Islet precursor cell (in vitro differentiated cells): ENCODE data around the gene RTP5.
"Not testable (repeated sequence)": the region's sequence is repeated elsewhere in the genome, so short reads cannot be mapped to it uniquely, and the experiment has no call there.

ENCODE experiments used
- DNase-seq: peaks from one replicate; pipeline ENCODE4 v3.0.0-alpha.2; 2018

Gene RTP5

DNA sequence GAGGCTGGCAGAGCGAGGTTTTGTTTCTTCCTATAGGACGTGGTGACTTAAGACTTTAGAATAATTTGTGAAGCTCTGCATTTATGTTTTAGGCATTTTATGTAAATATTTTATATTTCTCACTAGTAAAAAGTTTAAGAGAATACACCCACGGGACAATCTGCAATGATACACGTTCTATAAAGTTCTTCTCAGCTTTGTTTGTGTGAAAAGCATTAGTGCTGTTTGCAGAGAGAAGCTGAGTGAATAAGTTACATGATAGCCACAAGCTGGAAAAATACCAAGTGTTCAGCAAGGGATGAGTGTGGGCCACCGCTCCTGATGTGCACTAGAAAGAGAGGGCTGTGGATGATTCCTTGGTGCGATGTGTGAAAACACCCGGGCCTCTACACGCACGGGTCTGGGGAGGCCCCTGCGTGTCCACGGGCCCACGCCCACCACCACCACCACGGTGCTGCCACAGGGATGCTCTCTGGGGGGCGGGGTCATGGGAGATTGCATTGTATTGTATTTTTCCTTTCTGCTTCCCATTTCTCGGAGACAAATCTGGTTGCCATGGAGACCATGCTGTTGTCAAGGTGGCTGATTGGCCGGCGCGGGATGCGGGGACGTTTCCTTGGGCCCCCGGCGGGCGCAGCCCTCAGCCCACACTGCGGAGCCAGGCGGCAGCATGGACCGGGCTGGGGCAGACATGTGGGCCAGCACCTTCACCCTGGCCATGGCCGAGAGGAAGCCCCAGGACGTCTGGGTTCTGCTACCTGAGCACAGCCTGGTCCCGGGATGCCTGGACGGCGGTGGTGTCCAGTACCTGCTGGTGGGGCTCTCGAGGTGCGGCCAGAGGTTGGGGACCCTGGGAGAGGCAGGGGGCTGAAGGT lies at the start of gene RTP5:
RTP5 (plus strand) TSS at position 643 of the 875 bp plus-strand sequence; CDS start at position 671, 28 bp downstream.
- DNase-seq = no peak

DNA sequence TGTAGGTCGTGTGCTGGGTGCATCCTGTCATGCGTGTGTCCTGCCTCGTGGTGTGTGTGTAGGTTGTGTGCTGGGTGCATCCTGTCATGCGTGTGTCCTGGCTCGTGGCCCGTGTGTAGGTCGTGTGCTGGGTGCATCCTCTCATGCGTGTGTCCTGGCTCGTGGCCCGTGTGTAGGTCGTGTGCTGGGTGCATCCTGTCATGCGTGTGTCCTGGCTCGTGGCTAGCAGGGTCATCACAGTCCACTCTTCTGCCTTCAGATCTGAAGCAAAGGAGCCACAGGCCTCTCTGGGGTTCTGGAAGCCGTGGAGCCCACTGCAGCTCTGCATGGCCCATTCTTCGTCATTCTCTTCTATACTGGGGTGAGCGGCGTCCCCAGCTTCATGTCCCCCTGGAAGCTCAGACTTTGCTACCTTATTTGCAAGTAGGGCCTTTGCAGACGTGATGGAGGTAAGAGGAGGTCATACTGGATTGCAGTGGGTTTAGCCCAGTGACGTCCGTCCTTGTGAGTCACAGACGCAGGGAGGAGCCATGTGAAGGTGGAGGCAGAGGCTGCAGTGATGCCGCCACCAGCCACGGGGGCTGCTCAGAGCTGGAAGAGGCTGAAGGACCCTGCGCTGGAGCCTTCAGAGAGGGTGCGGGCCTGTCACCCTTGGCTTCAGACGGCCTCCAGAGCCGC lies 49.4 kb upstream of the RTP5 start:
- DNase-seq = not testable (repeated sequence)

DNA sequence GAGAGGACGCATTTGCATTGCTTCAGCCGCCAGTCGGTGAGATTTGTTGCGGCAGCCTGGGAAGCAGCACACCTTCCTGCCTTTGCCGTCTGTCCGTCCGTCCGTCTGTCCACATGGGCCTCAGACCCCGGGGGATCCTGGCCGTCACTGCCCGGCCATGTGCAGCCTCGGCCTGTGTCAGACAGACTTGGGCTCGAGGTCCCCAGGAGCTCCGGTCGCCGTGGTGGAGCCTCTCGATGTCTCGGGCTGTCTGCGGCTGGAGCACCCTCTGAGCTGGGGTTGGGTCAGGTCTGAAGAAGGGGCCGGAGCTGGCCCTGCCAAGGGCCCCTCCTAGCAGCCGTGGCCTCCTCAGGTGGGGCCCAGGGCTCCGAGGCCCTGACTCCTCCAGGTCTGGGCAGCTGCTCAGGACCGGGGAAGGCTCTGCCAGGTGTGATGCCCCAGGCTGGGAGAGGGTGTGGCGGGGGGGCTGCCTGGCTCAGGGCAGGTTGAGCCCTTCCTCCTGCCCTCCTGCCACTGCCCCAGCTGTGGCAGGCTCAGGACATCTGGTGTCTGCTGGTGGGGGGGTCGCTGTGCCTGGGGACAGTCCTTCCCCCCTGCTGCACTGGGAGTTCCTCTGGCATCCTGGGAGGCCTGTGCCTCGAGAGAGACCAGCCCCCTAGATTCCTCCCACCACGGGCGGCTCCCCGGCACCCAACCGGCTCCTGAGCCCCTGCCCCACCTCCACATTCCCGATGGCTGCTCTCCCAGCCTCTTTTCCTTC lies 48.7 kb upstream of the RTP5 start:
- DNase-seq = peak; percentile 48

DNA sequence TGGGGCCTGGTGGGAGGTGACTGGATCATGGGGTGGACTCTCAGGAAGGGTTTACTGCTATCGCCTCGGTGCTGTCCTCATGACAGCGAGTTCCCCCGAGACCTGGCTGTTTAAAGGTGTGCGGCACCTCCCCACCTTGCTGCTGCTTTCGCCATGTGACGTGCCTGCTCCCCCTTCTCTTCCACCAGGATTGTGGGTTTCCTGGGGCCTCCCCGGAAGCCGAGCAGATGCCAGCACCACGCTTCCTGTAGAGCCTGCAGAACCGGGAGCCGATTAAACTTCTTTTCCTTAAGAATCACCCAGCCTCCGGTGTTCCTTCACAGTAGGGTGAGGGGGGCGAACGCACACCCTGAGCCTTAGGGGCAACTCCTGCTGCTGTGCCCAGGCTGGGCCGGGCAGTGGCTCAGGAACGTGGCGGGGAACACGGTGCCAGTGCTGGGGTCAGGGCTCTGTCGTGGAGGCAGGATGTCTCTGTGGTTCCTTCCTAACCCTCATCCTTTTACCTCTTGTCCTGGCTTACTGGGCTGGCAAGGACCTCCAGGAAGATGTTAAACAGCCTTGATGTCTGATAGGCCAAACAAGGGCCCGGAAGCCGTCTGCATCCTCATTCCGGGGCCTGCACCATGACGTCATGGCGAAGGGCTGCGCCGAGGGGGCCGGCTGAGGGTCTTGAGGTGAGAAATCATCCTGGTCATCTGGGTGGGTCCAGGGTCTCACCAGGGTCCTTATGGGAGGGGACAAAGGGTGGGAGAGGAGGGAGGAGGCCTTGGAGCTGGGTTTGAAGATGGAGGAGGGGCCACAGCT lies 47.9 kb upstream of the RTP5 start:
- peak; percentile 38 for DNase-seq

DNA sequence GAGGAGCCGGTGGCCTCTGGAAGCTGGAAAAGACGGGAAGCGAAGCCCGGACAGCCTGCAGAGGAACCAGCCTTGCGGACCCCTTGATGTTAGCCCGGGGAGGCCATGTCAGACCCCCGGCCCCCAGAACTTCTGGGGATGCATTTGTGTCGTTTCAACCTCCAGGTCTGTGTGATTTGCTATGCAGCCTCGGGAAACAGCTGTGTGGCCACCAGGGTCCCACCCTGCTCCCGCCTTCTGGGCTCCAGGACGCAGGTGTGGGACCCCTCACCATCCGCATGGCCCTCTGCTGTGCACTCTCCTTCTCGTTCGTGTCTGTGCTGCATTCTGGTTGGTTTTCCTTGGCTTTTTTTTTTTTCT lies 47.3 kb upstream of the RTP5 start:
- DNase-seq = peak; percentile 38

DNA sequence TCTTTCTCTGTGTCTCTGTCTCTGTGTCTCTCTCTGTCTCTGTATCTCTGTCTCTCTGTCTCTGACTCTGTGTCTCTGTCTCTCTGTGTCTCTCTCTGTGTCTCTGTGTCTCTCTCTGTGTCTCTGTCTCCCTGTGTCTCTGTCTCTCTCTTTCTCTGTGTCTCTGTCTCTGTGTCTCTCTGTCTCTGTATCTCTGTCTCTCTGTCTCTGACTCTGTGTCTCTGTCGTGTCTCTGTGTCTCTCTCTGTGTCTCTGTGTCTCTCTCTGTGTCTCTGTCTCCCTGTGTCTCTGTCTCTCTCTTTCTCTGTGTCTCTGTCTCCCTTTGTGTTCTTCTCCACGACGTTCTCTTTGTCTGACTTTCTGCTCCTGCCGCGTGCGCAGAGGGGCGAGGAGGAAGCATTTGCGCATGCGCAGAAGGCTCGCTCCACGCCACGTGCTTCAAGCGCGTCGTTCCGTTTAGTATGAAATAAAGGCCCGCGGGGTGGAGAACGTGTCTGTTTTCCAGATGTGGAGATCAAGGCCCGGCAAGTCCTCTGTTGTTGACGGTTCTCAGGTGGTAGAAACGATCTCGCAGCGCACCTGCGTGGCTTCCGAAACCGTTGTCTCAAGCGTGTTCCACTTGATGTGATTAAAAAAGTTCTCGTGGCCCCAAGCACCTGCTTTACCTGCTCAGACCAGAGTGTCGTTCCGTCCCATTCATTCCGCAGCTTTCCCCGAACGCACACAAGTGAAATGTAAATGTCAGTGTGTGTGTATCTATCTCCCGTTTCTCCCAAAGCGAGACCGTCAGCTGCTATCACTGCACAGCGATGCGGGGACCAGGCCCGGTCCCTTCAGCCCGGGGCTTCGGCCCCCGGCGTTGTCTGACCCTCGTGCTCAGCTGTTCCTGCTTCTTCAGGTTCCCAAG lies 45.7 kb upstream of the RTP5 start:
- DNase-seq = peak; percentile 37

DNA sequence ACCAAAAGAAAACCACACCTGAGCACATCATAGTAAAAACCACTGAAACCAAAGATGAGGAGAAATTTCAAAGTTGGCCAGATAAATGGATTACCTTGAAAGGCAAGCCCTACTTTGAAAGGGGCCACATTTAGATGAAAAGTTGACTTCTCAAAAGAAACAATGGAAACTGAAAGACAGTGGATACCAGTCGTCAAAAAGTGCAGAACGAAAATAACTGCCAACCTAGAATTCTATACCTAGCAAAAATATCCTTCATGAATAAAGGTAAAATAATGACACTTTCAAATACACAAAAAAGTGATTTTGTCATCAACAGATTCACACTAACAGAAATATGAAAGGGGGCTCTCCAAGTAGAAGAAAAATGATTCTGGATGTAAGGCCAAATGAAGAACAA lies 42.1 kb upstream of the RTP5 start:
- no peak for DNase-seq

DNA sequence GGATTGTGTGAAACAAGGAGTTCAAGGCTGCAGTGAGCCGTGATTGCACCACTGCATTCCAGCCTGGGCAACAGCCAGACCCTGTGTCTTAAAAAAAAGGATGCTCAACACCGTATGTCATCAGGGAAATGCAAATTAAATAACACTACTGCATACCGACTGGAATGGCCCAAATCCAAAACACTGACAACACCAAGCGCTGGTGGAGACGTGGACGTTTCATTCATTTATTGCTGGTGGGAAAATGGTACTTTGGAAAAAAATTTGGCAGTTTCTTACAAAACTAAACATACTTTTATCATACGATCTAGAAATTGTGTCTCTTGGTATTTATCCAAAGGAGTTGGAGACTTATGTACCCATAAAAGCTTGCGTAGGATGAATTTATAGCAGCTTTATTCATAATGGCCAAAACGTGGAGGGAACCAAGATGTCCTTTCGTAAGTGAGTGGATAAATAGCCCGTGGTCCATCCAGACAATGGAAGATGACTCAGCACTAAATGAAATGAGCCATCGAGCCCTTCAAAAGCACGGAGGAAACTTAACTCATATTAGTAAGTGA lies 36.3 kb upstream of the RTP5 start:
- DNase-seq = peak; percentile 30

DNA sequence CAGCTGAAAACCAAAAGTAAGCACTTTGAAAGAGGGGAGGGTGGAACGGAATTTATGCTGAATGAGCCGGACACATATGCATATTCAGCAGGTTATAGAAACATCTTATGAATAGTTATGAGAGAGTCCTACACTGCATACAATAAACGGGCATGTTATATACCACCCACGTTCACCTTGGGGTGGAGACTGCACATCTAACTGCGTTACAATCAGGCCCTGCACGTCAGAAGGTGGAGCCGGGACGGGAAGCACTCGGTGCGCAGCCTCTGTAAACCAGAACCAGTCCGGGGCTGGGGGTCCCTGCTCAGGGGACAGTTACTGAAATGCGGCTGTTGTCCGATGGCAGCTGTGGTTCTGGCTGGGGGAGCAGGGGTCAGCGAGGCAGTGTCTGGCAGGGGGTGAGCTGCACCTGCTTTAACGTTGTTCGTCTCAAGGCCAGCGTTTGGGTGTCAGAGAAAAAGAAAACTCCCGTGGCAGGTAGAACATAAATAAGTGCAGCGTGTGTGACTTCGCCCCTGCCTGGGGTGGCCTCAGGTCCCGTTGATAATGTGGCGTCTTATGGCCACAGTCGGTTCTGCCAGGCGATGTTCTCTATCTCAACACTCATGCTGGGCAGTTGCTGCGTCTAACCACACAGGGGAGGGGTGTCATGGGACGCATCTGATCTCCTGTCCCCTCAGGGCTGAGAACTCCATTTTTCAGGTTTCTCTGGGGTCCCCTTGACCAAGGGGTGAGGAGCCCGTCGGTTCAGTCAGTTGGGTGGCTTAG lies 35.6 kb upstream of the RTP5 start:
- DNase-seq = peak; percentile 22

DNA sequence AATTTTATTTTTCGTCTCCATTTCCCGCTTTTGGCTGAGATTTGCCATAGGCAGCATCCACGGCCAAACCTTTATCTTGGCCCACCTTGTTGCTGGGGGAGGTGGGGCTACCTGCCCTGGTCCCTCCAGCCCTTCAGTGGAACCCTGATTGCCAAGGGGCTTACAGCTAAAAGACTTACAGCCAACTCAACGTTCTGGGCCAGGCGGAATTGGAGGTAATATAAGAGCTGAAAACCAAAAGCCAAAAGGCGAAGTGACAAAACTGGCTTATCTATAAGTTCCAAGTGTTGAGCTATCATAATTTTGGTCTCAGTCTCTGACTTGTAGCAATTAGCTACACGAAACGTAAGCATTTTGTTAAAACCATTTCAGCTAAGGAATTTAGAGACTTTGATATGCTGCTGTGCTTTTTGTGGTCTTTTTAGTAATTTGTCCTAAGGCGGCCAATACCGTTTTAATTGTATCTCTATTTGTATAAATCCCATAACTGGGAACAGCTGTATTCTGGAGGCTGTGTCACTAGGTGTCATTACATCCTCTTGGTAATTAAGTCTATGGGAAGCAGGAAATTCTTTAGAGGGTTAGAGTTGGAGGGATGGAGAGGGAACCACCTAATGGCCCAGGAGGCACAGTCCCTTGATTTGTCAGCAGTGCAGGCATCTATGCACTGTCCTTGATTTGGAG lies 34.9 kb upstream of the RTP5 start:
- peak; percentile 24 for DNase-seq

DNA sequence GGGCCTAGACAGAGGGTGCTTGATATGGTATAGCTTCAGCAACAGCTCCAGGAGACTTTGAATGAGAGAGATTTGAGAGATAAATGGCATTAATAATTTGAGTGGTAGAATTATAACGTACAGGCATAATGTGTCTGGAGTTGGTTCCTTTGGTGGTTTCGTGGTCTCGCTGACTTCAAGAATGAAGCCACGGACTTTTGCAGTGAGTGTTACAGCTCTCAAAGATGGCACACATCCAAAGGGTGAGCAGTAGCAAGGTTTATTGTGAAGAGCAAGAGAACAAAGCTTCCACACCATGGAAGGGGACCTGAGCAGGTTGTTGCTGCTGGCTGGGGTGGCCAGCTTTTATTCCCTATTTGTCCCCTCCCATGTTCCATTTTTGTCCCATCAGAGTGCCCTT lies 33.9 kb upstream of the RTP5 start:
- peak; percentile 7 for DNase-seq

DNA sequence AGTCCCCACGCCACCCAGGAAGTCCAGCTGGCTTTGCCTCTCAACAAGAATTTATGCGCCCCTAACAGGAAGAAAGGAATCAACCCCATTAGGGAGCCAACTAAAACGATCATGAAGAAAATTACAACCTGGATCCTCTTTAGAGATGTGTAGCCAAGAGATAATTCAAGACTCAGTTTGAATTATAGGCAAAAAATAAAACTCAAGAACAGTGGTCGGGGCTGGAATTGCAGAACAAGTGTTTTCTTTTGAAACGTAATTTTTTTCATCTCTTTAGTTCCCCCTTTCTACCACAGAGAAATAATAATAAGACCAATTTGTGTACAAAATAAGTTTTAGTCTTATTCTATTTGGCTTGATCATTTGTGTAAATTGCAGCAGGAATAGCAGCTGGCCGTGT lies 33.2 kb upstream of the RTP5 start:
- DNase-seq = peak; percentile 15

DNA sequence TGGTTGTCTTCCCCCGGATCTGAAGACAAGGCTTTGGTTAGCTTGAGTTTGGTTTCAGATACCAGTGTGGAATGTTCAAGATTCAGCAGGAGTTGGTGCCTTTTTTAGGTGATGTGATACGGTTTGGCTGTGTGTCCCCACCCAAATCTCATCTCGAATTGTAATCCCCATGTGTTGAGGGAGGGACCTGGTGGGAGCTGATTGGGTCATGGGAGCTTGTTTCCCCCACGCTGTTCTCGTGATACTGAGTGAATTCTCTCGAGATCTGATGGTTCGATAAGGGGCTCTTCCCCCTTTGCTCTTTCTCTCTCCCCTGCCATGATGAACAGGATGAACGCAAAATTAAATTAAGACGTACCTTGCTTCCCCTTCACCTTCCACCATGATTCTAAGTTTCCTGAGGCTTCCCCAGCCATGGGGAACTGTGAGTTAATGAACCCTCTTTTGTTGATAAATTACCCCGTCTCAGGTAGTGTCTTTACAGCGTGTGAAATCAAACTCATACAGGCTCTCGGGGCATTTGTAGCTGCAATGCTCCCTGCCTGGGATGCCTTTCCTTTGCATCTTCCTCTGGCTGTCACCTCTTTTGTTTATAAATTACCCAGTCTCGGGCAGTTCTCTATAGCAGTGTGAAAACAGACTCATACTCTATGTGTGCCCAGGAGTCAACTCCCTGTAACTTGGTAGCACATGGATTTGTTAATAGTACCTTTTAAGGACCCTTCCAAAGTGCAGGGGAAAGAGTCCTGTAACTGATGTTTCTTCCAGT lies 32.1 kb upstream of the RTP5 start:
- peak; percentile 35 for DNase-seq

DNA sequence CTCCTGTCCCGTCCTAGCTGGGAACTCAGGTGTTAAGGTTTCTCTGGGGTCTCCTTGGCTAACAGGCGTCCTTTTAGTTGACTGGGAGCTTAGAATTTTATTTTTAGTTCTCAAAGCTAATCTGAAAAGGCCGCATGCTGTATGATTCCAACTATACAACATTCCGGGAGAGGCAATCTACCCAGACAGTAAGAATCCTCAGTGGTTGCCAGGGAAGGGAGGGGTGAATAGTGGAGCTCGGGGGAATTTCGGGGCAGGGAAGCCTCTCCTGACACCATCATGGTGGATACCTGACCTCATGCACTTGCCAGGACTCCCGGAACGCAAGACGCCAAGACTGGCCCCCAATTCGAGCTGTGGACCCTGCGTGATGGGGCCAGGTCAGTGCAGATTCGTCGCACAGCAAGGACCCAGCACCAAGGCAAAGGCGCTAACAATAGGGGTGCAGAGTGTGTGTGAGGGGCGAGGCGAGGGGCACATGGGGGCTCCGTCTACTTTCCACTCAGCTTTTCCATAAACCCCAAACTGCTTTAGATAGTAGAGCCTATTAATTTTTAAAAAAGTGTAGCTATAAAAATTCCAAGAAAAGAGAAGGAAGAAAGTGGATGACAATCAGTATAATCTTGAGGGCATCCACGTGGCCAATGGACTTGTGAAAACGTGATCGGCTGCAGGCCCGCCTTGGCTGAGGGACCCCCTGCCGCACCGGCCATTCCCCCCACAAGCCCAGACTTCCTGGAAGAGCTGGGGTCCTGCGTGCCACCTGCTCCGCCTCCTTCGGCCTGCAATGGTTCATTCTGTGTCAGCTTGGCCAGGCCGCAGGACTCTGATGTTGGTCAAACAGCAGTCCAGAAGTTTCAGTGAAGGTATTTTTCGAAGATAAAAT lies 28.1 kb upstream of the RTP5 start:
- DNase-seq = peak; percentile 30

DNA sequence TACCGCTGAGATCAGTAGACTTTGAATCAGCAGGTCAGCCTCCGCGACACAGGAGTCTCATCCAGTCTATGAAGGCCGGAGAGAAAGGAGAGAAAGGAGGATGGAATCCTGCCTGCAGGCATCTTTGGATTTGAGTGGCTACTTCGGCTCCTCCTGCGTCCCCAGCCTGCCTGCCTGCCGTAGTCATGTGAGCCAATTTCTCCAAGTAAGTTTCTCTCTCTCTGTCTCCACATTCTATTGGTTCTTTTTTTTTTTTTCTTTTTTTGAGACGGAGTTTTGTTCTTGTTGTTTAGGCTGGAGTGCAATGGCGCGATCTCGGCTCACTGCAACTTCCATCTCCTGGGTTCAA lies 27.5 kb upstream of the RTP5 start:
- peak; percentile 61 for DNase-seq

DNA sequence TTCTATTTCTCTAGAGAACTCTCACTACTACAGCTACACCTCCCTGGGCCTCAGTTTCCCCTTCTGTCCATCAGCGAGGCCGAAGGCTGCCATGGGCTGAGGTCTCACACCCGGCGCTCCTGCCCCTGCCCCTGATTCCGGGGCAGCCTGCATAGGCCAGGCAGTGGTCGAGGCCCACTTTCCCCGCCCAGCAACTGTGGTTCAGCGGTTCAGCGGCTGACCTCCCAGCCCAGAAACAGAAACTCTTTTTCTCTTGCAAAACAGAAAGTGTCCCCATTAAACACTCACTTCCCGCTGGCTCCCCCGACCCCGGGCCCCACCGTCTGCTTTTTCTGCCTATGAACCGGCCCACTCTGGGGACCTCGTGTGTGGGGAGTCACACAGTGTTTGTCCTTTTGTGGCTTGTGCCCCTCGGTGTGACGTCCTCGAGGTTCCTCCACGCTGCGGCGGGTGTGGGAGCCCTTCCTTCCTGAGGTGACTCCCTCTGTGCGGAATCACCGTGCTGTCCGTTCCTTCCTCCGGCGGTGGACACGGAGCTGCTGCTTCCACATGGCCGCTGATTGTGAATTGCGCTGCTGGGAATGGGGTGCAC lies 26.8 kb upstream of the RTP5 start:
- peak; percentile 51 for DNase-seq

DNA sequence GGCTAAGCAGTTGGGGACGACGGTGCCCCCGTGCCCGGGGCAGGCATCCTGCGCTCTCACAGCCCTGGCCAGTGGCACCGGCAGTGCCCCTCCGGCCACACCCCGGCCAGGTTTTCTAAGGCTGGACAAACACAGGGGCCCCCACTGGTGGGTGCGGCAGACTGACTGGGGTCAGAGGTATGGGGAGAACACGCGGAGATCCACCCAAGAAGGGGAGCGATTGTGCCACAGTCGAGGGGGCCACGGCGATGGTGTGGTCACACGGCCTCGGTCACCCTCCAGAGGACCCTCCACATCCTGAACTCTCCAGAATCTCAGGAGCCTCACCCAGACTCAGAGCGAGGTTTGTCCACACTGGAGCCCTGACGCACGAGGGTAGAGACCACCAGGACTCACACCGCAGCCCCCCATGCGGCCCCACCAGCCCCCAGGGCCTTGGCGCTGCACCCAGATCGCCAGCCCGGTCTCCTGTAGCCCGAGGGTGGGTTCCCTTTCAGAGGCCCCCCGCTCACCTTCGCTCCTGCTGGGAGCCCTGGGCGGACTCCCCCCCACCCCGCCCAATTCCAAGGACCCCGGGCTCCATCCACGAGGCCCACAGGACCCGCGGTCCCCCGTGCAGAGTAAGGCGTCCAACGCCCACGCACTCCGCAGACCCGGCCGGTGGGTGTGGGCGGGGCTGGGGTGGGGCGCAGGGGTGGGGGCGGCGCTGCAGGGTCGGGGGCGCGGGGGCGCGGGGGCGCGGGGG lies 26.0 kb upstream of the RTP5 start:
- peak; percentile 29 for DNase-seq
